Measurements from ENCODE around the gene CCDC196.

CCDC196 gene

GRCh38 chr14:66485910-66486421 lies at the start of gene CCDC196:
CCDC196 (plus strand) TSS chr14:66486371; CDS start chr14:66486503, 132 bp downstream.
- DNase-seq (ENCODE audit: low spot score), result no peak

- no peak for DNase-seq (ENCODE audit: low spot score)
Observed at GRCh38 chr14:66440801-66441200, 45.4 kb upstream of the CCDC196 start.

GRCh38 chr14:66442953-66443571 lies 43.1 kb upstream of the CCDC196 start:
- no peak for DNase-seq (ENCODE audit: low spot score)

- DNase-seq (ENCODE audit: low spot score), result no peak
Observed at GRCh38 chr14:66443785-66444184, 42.4 kb upstream of the CCDC196 start.

GRCh38 chr14:66444271-66444927 lies 41.8 kb upstream of the CCDC196 start:
- DNase-seq (ENCODE audit: low spot score), result no peak

- no peak for DNase-seq (ENCODE audit: low spot score)
Observed at GRCh38 chr14:66445936-66446335, 40.2 kb upstream of the CCDC196 start.

GRCh38 chr14:66453469-66453868 lies 32.7 kb upstream of the CCDC196 start:
- DNase-seq (ENCODE audit: low spot score), result no peak

GRCh38 chr14:66459603-66460002 lies 26.6 kb upstream of the CCDC196 start:
- no peak for DNase-seq (ENCODE audit: low spot score)

- DNase-seq (ENCODE audit: low spot score), result no peak
Observed at GRCh38 chr14:66464261-66464660, 21.9 kb upstream of the CCDC196 start.

GRCh38 chr14:66468778-66469367 lies 17.3 kb upstream of the CCDC196 start:
- no peak for DNase-seq (ENCODE audit: low spot score)

GRCh38 chr14:66471584-66471983 lies 14.6 kb upstream of the CCDC196 start:
- DNase-seq (ENCODE audit: low spot score), result no peak

- no peak for DNase-seq (ENCODE audit: low spot score)
Observed at GRCh38 chr14:66472251-66472650, 13.9 kb upstream of the CCDC196 start.

- DNase-seq (ENCODE audit: low spot score), result no peak
Observed at GRCh38 chr14:66473223-66473622, 12.9 kb upstream of the CCDC196 start.

- DNase-seq (ENCODE audit: low spot score), result no peak
Observed at GRCh38 chr14:66476964-66477363, 9.2 kb upstream of the CCDC196 start.

- no peak for DNase-seq (ENCODE audit: low spot score)
Observed at GRCh38 chr14:66477567-66477966, 8.6 kb upstream of the CCDC196 start.

GRCh38 chr14:66482873-66483272 lies 3.3 kb upstream of the CCDC196 start:
- no peak for DNase-seq (ENCODE audit: low spot score)

GRCh38 chr14:66483322-66483721 lies 2.8 kb upstream of the CCDC196 start:
- no peak for DNase-seq (ENCODE audit: low spot score)

GRCh38 chr14:66485029-66485428 lies 1.1 kb upstream of the CCDC196 start:
- DNase-seq (ENCODE audit: low spot score), result no peak

GRCh38 chr14:66487164-66487563 lies 993 bp downstream of the CCDC196 start:
- DNase-seq (ENCODE audit: low spot score), result no peak

GRCh38 chr14:66490143-66491111 lies 4.3 kb downstream of the CCDC196 start:
- DNase-seq (ENCODE audit: low spot score), result no peak

- no peak for DNase-seq (ENCODE audit: low spot score)
Observed at GRCh38 chr14:66493750-66494149, 7.6 kb downstream of the CCDC196 start.

Data from germinal center (tissue), 1 donor.